MV-4-11 (cell line): ENCODE measurements around the gene NSD2.
"Not testable (repeated sequence)": the region's sequence is repeated elsewhere in the genome, so short reads cannot be mapped to it uniquely, and the experiment has no call there.

ENCODE experiments used
- DNase-seq: peaks from one replicate; lab custom pipeline; 2025; lab: John Stamatoyannopoulos, UW

Gene NSD2

DNA sequence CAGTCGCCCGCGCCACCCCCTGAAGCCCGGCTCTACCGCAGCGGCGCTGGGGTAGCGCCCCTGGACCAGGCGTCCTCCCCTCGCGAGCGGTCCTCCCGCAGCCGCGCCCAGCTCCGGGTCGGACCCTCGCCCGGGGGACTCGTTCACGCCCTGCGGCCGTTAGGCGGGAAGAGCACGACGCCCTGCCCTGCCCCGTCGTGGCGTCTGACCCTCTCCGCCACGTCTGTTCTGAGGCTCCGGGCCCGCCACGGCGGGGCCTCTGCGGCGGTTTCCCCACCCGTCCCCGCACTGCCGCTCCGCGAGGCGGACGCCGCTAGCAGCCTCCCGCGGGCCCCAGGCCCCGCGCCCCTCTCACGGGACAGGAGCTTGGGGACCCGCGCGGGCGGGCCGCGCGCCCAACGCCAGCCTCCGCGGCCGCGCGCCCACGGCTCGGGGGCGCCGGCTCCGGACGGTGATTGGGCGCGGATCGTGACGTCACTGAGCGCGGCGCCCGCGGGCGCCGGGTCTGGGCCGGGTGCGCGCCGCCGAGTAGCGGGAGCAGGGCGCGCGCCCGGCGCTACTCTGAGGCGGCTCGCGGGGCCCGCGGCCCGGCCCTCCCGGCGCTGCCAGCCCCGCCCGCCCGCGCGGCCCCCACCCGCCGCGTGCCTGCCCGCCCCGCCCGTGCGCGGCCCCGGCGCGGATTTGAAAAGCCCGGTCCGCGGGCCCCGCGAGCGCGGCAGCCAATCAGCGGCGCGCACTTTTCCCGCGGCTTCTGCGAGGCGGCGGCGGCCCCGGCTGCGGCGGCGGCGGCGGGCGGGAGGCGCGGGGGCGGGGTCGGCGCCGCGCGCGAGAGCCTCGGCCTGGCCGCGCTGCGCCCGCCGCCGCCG is at the start of gene NSD2:
TSS of gene NSD2 (plus strand) at position 816 of the 866 bp plus-strand sequence. CDS start 29,262 bp downstream, outside the sequence.
- peak; percentile 76 for DNase-seq

GRCh38 chr4:1821679-1822567 is 49.3 kb upstream of the NSD2 start:
- no peak for DNase-seq

- DNase-seq: no peak
These were observed 48.3 kb upstream of the NSD2 start for GRCh38 chr4:1822568-1823544.

- DNase-seq: no peak
These were observed 47.7 kb upstream of the NSD2 start for GRCh38 chr4:1823545-1823932.

DNA sequence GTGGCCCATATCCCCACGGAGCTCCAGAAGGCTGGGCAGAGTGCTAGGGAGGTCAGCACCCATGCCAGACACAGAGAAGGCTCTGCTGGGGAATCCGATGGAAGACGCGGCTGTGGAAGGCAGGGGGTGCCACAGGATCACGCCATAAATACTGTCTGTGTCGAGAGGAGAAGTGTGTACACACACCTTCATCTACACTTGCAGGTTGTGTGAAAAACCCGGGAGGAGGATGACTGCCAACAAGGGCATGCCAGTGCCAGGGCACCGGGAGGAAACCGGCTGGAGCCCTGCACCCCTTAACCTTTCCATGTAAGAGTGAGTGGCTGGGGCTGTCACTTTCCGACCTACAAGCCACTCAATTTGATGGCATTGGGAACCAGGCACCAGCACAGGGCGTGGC is 46.4 kb upstream of the NSD2 start:
- no peak for DNase-seq

GRCh38 chr4:1825326-1825725 is 45.9 kb upstream of the NSD2 start:
- DNase-seq: no peak

DNA sequence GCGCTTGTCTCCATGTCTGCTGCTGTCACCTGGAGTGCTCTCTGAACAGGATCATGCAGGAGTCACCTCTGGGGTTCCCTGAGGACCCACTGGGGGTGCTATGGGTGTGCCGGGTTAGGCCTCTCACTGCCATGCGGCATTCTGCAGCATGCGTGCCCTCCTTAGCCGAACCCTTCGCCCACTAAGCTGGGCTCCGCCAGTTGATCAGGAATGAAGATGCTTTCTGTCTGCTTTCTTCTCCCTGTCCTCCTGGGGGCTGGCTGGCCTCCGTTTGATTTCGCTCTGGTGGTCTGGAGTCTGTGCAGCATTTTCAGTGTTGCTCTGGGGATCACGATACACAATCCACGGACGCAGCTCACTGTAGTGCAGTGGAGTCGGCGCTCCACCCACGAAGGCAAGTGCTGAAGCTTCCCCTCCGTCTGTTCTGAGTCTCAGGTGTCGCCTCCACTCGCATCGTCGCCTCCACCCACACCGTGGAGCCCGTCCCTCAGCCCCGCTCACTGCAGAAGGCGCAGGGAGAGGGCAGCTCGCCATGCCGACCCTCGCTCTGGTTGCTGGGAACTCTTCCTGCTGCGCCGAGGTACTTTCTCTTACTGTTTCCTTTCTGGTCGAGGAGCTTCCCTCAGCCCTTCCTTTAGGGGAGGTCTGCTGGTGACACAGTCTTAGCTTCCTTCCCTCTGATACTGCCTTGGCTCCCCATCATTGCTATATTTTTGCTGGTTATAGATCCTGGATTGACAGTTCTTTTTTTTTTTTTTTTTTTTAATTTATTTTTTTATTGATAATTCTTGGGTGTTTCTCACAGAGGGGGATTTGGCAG is 44.5 kb upstream of the NSD2 start:
- DNase-seq: no peak

GRCh38 chr4:1830234-1830633 is 41.0 kb upstream of the NSD2 start:
- no peak for DNase-seq

DNA sequence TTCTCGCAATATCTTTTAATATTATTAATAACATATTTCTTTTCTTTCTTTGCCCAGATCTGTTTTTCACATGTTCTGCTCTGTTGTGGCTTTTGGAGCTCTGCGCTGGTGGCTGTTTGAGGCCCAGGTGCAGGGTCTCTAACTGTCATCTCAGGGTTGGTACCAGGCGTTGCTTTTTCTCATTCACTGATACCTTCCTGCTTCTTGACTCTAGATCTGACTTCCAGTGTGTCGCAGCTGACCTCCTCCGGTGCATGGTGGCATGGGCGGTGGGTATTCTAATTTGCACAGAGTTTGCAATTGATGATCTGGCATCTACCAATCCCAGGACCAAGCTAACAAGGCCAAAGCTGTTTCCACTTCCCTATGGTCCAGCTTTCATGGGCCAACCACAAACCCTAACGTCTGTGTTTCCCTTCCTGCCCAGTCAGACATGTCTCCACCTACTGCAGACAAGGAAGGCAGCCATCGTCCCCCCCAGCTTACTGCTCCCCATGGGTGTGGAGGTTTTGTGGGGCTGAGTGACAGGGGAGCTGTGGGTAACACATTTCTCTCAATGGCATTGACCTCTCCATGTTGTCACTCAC is 40.5 kb upstream of the NSD2 start:
- peak; percentile 91 for DNase-seq

DNA sequence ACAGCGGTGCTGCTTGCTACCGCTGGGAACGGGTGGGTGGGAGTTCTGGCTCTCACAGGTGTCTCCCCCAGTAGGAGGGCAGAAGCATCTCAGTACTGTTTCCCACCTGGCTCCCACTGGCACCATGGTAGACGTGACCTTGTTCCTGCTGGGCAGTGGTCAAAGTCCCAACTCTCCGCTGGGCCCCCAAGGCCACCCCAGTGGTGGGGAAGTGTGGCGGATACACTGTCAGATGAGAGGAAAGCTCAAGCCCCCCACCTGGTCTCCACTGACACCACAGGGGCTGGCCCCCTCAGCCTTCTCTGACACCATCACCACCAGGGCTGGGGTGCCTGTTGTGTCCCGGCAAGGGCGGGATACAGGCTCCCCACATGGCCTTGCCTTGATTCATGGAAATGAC is 39.9 kb upstream of the NSD2 start:
- no peak for DNase-seq

DNA sequence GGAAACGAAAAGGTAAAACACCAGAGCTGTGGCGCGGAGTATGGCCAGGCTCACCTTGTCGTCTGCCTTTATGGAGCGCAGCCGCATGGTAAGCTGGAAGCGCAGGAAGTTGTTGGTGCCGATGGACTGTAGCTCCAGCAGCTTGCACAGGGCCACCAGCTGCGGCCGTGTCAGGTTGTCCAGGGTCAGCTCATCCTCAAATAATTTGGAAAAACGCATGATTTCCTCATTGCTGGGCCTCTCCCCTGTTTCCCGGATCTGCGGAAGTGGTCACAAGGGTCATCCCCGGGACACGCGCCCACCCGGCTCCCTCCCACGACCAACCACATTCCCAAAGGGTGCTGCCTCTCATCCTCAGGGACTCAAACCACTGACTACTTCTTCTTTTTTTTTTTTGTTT is 38.5 kb upstream of the NSD2 start:
- peak; percentile 10 for DNase-seq

GRCh38 chr4:1833307-1834046 is 37.7 kb upstream of the NSD2 start:
- DNase-seq: no peak

DNA sequence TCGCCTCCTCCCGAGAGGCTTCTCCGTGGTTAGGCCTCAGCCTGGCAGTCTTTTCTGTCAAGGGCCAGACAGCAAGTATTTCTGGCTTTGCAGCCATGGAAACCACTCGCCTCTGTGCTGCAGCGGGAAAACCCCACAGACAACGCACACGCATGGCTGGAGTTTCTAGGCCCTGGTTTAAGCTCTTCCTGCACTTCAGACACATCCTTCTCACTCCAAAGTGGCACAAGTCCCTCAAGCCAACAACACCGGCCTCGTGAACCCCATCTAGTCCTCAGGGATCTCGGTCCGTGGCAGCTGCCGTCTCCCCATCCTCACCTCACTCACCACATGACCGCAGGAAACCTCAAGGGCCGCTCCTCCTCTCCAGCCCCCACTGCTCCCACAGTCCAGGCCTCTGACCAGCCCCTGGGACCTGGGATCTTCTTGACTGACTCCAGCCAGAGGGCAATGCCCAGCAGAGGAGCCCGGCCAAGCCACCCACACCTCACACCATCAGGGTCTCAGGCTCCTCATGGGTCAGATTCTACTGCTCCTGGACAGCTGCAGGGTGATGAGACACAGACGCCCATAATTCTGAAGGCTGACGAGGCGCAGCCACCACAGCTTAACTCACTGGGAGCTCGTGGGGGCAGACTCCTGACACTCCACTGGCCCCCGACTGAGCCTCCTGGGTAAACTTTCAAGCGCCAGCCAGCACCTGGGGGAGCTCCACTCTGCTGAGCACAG is 37.0 kb upstream of the NSD2 start:
- DNase-seq: peak; percentile 52

GRCh38 chr4:1835836-1836235 is 35.4 kb upstream of the NSD2 start:
- not testable (repeated sequence) for DNase-seq

DNA sequence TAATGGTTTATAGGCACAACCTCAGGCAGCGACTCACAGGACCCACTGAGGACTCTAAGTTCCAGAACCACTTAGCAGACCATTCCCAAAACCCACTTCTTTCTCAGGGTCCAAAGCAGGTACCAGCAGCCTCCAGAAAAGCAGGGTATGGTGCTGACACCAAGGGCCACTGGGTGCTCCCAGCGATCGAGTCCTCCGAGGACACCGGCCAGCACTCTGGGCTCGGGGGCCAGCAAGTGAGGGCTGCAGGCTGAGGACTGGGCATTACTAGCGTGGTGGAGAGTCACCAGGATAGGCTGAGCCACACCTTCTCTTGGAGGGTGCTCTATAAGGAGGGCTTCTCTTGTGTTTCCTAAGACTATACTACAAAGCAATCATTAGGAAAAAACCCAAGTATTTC is 34.5 kb upstream of the NSD2 start:
- no peak for DNase-seq

DNA sequence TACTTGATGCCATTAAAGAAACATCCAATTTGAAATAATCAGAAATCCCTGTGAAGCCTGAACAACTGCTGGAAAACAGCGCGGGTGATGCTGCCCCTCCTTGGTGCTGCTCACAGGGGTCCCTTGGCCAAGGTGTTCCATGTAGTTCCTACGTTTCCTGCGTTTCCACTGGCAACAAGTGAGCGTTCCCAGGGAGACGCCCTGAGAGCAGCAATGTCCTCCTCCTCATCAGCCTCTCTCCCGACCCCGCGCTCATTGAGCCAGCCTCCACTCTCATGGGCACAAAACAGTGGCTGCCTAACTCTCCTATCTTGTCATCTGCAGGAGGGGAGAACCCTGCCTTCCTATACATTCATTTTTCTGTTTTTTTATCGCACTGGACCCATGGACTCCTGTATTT is 34.1 kb upstream of the NSD2 start:
- no peak for DNase-seq

DNA sequence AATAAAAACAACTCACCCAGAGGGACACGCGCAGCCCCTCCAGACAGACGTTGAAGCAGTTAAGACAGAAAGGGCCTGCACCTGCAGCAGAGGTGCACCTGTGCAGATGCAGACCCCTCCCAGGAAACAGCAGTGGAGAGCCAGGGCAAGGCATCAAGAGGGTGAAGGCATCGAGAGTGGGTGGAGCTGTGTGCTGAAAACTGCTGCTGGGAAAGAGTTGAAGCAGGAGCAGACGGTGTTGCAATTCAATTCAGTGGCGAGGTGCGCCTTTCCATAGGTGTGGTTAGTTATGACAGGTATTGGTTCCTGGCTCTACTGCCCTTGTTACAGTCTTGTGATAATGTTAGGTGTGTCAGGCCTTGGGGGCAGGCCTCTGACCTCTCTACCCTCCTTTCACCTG is 31.9 kb upstream of the NSD2 start:
- no peak for DNase-seq

DNA sequence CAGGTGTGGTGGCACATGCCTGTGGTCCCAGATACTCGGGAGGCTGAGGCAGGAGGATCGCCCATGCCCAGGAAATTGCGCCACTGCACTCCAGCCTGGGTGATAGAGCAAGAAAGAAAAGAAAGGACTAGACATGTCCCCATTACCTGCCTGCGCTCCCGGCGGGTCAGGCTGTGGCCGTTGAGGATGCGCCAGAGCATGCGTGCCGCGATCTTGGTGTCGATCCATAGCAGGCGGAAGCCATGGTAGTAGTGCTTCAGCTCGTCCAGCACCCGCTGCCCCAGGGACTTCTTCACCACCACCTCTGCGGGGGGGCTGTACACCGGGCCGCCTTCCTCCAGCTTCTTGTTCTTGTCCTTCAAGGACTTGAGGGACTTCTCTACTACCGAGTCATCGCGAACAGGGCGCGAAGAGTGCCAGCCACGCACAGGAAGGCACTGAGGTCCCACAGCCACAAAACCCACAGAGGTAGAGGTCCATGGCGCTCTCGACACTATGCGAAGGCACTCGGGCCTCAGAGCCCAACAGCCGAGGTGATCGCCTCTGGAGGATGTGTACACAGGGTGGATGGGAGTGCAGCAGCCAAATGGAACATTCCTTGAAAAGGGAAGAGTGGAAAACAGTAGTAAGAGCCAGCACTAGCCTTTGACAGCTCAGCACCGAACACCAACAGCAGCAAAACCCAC is 29.8 kb upstream of the NSD2 start:
- no peak for DNase-seq

DNA sequence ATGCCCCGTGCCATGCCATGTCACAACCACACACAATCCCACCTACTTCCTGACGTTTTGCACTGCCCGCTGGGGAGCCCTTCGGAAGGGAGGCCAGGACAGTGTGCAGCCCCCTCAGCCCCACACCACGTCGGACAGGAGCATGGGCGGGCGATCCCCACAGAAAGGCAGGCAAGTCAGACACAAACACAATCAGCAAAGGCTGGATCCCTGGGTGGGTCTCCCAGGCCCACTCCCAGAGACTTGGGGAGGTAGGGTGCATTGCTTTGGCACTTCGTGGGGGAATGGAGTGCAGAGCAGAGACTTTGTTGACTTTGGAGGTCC is 29.3 kb upstream of the NSD2 start:
- no peak for DNase-seq
